ENCODE results near the gene IFNA4.

GRCh38 chr9:21155501-21155900 lies 31.9 kb downstream of the IFNA4 start:
- TF ChIP-seq CTCF (conservative IDR thresholded peaks at IDR 0.05; ENCODE audit: low read depth, low read length) (no peak), EZH2 (IDR thresholded peaks at IDR 0.05; ENCODE audit: borderline replicate concordance, low read depth, low read length, poor library complexity, severe bottlenecking) (no peak)

All from A673 (cell line).